GM21619 (cell line): Measurements from ENCODE around the gene MFSD11.
"Not testable (repeated sequence)": the region's sequence is repeated elsewhere in the genome, so short reads cannot be mapped to it uniquely, and the experiment has no call there.

Experiments used
- ATAC-seq: cut with Tn5 transposase; IDR thresholded peaks from one replicate; pipeline ENCODE4 v1.9.1; 2021; ENCODE audit not compliant: unreplicated experiment

MFSD11 gene

DNA sequence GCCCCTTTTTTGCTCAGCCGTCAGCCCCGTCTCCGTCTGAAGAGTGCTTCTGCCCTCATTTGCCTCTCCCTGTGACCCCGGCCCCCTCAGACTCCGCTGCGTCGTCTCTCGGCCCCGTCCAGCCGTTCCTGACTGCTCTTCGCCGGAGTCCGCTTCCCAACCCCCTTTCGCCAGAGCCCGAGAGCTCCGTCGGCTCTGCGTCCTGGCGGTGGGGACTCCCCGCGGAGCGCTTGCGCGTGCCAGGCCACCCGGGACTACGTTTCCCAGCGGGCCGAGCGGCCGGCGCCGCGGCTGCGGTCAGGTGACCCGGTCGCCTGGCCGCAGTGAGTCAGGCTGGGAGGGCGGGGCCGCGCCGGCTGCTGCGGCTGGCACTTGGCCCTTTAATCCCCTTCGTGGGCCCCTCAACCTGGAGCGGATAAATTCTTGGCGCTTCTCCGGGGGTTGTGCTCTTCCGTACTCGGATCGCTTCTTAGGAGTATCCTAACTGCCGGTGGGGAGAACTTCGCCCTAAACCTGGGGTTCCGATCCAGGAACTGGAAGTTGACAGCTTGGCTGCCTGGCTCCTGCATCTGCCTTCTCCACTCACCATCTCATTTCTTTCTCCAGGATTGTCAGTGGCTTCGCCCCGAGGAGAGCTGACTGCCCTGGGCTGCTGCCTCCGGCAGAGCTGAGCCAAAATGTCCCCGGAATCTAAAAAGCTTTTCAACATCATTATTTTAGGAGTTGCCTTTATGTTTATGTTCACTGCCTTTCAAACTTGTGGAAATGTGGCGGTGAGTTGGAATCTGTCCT, at the start of gene MFSD11:
Gene MFSD11, plus strand, starts transcription at position 444 of the 792 bp plus-strand sequence. Its CDS starts 234 bp downstream, at position 678.
- ATAC-seq: peak; percentile 54

GRCh38 chr17:76688165-76688622, 49.7 kb upstream of the MFSD11 start:
- ATAC-seq: no peak

DNA sequence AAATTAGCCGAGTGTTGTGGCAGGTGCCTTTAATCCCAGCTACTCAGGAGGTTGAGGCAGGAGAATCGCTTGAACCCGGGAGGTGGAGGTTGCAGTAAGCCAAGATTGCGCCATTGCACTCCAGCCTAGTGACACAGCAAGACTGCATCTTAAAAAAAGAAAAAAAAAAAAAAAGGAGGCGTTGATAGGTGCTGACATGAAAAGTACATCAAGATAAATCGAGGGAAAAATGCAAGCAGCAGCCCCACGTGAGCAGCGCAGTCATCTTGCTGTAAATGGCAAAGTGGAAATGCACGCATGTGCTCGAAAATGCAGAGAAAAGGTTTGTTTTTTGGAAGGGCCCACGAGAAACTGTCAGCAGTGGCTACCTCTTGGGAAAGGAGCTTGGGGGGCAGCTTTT, 48.1 kb upstream of the MFSD11 start:
- no peak for ATAC-seq

- no peak for ATAC-seq
Measured at GRCh38 chr17:76690596-76691280, 47.2 kb upstream of the MFSD11 start.

DNA sequence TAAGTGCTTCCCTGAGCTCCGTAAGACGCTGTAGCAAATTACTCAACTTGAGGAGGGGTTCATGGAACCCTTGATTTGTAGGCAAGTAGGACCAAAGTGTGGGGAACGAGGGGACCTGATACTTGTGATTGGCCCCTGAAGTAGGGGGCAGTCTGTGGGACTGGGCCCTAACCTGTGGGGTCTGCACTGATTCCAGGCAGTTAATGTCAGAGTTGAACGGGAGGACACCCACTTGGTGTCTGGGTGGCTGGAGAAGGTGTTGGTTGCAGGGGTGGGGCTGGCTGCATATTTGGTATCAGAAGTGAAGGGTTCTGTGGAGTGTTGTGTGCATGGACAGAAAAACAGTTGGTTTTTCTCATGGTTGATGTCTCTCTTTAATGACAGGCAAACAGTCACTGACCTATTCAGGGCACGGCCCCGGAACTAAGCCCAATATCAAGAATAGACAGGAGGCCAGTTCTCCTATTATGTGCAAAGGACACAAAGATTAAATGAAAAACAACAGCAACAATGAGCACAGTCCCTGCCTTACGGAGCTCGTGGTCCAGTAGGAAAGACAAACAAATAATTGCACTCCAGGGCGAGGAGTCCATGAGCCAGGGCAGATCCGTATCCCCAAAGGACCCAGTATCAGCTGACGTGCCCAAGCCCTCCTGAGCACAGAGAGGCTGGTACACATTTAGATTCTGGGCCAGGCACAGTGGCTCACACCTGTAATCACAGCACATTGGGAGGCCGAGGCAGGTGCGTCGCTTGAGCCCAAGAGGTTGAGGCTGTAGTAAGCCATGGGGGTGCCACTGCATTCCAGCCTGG, 46.3 kb upstream of the MFSD11 start:
- no peak for ATAC-seq

DNA sequence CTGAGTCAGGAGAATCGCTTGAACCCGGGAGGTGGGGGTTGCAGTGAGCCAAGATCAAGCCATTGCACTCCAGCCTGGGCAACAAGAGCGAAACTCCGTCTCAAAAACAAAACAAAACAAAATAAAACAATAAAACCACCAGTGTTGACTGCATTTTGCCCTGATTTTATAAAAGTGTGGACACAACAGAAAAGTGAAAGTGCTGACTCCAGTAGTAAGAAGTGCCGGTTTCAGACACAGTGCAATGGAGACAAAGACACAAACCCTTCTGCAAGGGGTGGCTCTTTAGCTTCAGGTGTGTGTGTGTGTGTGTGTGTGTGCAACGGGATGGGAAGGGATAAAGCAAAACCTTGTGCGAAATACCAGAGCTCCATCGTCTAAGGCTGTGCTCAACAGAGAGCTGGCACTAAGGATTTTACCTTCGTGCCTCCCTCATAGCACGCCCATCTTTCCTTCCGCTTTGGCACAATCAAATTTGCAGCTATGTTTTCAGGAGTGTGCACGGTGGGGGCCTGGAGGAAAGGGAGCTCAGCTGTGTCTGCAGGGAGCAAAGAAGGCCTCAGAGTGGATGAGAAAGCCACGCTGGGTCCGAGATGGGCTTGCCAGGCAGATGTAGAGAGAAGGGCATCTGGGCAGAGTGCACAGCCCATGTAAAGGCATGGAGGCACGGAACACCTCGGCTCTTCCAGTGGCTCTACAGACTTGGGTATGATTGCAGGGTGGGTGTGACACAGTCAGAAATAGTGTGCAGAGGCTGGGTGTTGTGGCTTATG, 42.7 kb upstream of the MFSD11 start:
- ATAC-seq: no peak

- ATAC-seq: peak; percentile 86
Measured at GRCh38 chr17:76696763-76697701, 40.9 kb upstream of the MFSD11 start.

- ATAC-seq: no peak
Measured at GRCh38 chr17:76697702-76698465, 40.0 kb upstream of the MFSD11 start.

DNA sequence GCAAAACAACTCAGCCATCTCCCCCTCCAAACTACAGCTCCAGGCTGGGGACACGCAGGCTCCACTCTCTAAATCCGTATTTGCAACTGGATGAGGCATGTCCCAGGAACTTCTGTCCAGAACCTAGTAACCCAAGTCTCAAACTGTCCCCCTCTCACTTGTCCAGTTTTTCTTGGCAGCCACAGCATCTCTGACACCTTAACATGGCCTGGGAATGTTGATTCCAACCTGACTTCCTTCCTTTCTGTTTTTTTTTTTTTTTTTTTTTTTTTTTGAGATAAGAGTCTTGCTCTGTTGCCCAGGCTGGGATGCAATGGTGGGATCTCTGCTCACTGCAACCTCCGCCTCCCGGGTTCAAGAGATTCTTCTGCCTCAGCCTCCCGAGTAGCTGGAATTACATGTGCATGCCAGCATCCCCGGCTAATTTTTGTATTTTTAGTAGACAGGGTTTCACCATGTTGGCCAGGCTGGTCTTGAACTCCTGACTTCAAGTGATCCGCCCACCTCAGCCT, 39.4 kb upstream of the MFSD11 start:
- ATAC-seq: not testable (repeated sequence)

DNA sequence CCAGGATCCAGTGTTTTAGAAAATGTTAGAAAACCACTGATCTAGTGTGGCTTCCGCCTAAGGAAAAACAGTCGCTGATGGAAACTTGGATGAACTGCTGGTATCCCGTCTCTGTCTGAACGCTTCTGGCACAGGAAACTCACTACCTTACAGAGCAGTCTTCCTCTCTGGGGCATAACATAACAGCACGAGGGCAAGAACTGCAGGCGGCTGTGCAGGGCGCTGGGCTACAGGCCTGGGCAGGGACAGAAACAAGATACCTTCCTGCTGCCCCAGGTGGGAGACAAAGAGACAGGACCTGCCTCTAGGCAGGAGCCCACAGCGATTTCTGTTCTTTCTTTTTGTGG, 37.7 kb upstream of the MFSD11 start:
- no peak for ATAC-seq

- ATAC-seq: no peak
Measured at GRCh38 chr17:76700617-76701470, 37.1 kb upstream of the MFSD11 start.

- no peak for ATAC-seq
Measured at GRCh38 chr17:76701471-76701967, 36.4 kb upstream of the MFSD11 start.

GRCh38 chr17:76702076-76702475, 35.8 kb upstream of the MFSD11 start:
- no peak for ATAC-seq

DNA sequence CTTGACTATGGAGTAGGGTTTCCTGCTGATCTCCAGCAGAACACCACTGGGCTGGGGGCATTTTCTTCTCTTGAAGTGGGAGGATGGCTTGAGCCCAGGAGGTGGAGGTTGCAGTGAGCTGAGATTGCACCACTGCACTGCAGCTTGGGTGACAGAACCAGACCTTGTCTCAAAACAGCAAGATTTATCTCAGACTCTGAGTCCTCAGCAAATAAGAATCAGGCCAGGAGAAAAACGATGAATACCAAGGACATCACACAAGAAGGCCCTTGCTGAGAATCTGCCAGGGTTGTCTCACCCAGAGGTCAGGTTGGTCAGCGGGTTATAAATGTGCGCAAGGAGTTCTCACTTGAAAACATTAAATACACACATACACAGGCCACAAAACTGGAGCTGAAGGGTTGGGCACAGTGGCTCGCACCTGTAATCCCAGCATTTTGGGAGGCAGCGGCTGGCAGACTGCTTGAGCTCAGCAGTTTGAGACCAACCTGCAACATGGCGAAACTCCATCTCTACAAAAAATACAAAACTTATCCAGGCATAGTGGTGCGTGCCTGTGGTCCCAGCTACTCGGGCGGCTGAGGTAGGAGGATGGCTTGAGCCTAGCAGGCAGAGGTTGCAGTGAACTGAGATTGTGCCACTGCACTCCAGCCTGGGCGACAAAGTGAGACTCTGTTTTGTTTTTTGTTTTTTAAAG, 34.8 kb upstream of the MFSD11 start:
- no peak for ATAC-seq

- no peak for ATAC-seq
Measured at GRCh38 chr17:76704805-76705204, 33.1 kb upstream of the MFSD11 start.

DNA sequence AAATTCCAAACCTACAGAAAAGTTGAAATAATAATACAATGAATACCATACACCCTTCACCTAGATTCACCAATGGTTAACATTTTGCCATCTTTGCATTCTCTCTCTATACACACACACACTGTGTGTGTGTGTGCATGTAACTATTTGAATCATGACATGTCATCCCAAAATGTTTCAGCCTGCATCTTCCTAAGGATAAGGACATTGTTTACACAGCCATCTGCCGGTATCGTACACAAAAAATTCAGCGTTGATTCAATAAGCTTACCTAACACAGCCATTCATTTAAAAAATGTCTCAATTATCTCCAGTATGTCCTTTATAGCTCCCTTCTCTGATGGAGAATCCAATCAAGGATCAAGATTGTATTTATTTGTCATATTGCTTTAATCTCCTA, 31.1 kb upstream of the MFSD11 start:
- ATAC-seq: no peak
